T-cell (primary cell): ENCODE measurements around the gene AMDHD1. TPM values are rescaled to one million over a fixed set of nuclear protein-coding genes. Genes with fewer than 3 reads are reported as not detected.

Experiments
- ATAC-seq, 4 experiments: fragments of 200-7000 bp in 3 of 4; fragments of 150-1000 bp in 1 of 4; cut with Tn5 transposase; replicated peaks in 1 of 4; 1 replicate in 3 of 4; 2 replicates in 1 of 4; pipeline ENCODE4 v1.10.0; 2021; ENCODE audit warnings: moderate library complexity in 3 of 4, mild to moderate bottlenecking in 2 of 4, moderate number of reproducible peaks in 1 of 4
- CTCF ChIA-PET, 2 donors: fragments of 300-600 bp; sonication (Branson Sonifier 250); formaldehyde crosslinking; loops; one replicate each; lab custom pipeline; 2022; ENCODE audit warnings: antibody characterized with exemption in 2 of 2; lab: Charles Lee
- POLR2A ChIA-PET, 2 donors: fragments of 300-600 bp; sonication (Branson Sonifier 250); formaldehyde crosslinking; loops; one replicate each; lab custom pipeline; 2022; ENCODE audit warnings: antibody characterized with exemption in 2 of 2; lab: Charles Lee
- DNase-seq, 35 experiments: peaks; one replicate each; pipeline versions ENCODE4 v3.0.0 to v3.0.0-alpha.2; 2013 to 2023
- H3K27ac ChIP-seq: one replicate; pipeline ENCODE4 v1.5.1; 2013; ENCODE audit warnings: low read length
- H3K27me3 ChIP-seq, 2 experiments: replicated peaks in 1 of 2; 1 replicate in 1 of 2; 2 replicates in 1 of 2; pipeline versions ENCODE4 v1.6.1 to v1.7.0; 2013; ENCODE audit warnings: low read length in 1 of 2, mixed read lengths in 1 of 2; ENCODE audit not compliant: control insufficient read depth in 2 of 2, insufficient read depth in 2 of 2; ENCODE audit errors: extremely low read depth in 1 of 2
- H3K36me3 ChIP-seq, 2 donors: 1 replicate in 1 of 2; 2 replicates in 1 of 2; pipeline versions ENCODE4 v1.6.1 to v1.7.0; 2013; ENCODE audit warnings: low read length in 1 of 2; ENCODE audit not compliant: control insufficient read depth in 2 of 2, insufficient read depth in 1 of 2; ENCODE audit errors: extremely low read depth in 1 of 2
- H3K4me1 ChIP-seq, 2 experiments: 1 replicate in 1 of 2; 2 replicates in 1 of 2; pipeline versions ENCODE4 v1.6.1 to v1.7.0; 2013; ENCODE audit warnings: low read length in 2 of 2, mixed read lengths in 1 of 2; ENCODE audit not compliant: insufficient read depth in 2 of 2, control insufficient read depth in 1 of 2; ENCODE audit errors: extremely low read depth in 1 of 2
- H3K4me3 ChIP-seq, 2 donors: 1 replicate in 1 of 2; 2 replicates in 1 of 2; pipeline versions ENCODE4 v1.5.1 to v1.7.0; 2013; ENCODE audit warnings: mild to moderate bottlenecking in 2 of 2, low read length in 1 of 2, moderate library complexity in 1 of 2; ENCODE audit not compliant: control insufficient read depth in 1 of 2; ENCODE audit errors: extremely low read depth in 1 of 2
- H3K9me3 ChIP-seq: 2 replicates; pipeline ENCODE4 v1.7.0; 2013
- H3K27ac Mint-ChIP-seq, 2 donors: one replicate each; pipeline ENCODE4 v1.8.0; 2020 to 2021; ENCODE audit warnings: mild to moderate bottlenecking in 2 of 2, mixed read lengths in 2 of 2
- H3K27me3 Mint-ChIP-seq, 2 donors: one replicate each; pipeline ENCODE4 v1.8.0; 2021 to 2022; ENCODE audit warnings: mixed read lengths in 2 of 2
- H3K36me3 Mint-ChIP-seq: one replicate; pipeline ENCODE4 v1.8.0; 2021; ENCODE audit warnings: mixed read lengths
- H3K4me1 Mint-ChIP-seq, 3 donors: one replicate each; pipeline ENCODE4 v1.8.0; 2020 to 2022; ENCODE audit warnings: mixed read lengths in 3 of 3, mild to moderate bottlenecking in 1 of 3
- H3K4me3 Mint-ChIP-seq, 3 donors: one replicate each; pipeline ENCODE4 v1.8.0; 2020 to 2022; ENCODE audit warnings: mild to moderate bottlenecking in 3 of 3, mixed read lengths in 3 of 3, moderate library complexity in 3 of 3
- H3K9me3 Mint-ChIP-seq, 3 donors: one replicate each; pipeline ENCODE4 v1.8.0; 2020 to 2022; ENCODE audit warnings: mixed read lengths in 3 of 3
- WGBS: methylation state at CpG from one replicate; pipeline ENCODE4 v1.1.5; 2013; ENCODE audit warnings: missing lambda C conversion rate; ENCODE audit not compliant: insufficient coverage; 5-methylcytosine and 5-hydroxymethylcytosine counted together
- total RNA-seq, 35 experiments: library from RNA in 6 of 35; stranded (reverse) in 6 of 35; fragments of 120-200 nt in 1 of 35; gene quantifications; one replicate each; pipeline versions ENCODE4 v1.2.1 to v1.2.4 and lab custom pipeline; 2013 to 2026

Gene AMDHD1
- total RNA-seq, 5 donors from 2014 or later (not counting 1 experiment from before 2014, with no cell fraction given): 0.40 to 2.6 (median 1.2) TPM

DNA sequence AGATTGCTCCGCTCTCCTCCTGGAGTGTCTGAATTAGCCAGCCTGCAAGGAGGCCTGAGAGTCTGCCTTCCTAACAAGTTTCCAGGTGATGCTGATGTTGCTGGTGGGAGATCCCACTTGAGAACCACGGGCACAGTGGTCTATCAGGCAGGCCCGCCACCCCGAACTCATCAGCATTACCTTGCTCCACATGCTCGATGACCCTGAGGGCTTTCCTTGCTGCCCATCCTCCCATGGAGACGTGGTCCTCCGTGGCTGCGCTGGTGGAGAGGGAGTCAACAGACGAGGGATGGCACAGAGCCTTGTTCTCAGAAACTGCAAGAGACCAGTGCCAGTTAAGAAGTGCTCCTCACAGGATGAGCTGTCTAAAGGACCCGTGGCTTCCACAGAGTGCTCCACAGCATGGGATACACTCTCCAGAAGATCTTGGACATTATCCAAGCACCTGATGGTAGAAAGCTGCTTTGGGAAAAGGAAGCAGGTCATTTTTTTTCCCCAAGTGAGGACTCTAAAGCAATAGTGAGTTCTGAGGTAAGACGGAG, 34.7 kb downstream of the AMDHD1 start:
- Histone ChIP-seq H3K4me1 (no peaks in the 10 kb centered on the region), H3K27ac (no peak overlapping the region), H3K4me3 (no peak overlapping the region), H3K36me3 (peaks cover 0 to 3% of the 10 kb centered on the region in 2 donors), H3K27me3 (no peaks in the 10 kb centered on the region), H3K9me3 (no peaks in the 10 kb centered on the region)
- H3K4me1 Mint-ChIP-seq: no peaks in the 10 kb centered on the region
- no peaks in the 10 kb centered on the region for H3K9me3 Mint-ChIP-seq
- no peak overlapping the region for H3K4me3 Mint-ChIP-seq
- WGBS: 91% methylated on average over 8 of the region's 11 CpGs
- ATAC-seq (no peak), DNase-seq (no peak)
- no peak overlapping the region for H3K27ac Mint-ChIP-seq
- POLR2A ChIA-PET: interaction anchor here in 1 of 2 donors (0.6 kb wide), 1 partner anchor 35 kb away, joined by 11 read pairs; the partner anchor contains the start of gene CCDC38
- H3K27me3 Mint-ChIP-seq: no peaks in the 10 kb centered on the region
- H3K36me3 Mint-ChIP-seq: peaks cover 3% of the 10 kb centered on the region
- CTCF ChIA-PET: no interaction called here

DNA sequence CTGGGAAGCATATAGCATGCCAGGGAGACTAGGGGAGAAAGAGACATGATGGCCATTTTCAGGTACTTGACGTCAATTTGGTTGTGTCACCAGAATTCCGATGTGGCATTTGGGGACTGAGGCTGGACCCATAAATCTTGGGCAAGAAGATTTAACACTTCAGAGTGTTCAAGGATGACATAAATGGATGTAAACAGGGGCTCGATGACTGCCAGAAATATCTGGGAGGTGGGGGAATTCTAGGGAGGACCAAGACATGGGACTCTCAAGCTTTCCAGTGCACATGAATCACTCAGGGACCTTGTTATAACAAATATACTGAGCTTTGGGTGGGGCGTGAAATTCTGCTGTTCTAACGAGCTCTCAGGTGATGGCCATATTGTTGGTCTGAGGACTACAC, 35.2 kb downstream of the AMDHD1 start:
- no peaks in the 10 kb centered on the region for H3K4me1 ChIP-seq
- no peak for ATAC-seq
- ChIA-PET CTCF (no interaction called here), POLR2A (no interaction called here)
- H3K27me3 ChIP-seq: no peaks in the 10 kb centered on the region
- DNase-seq: no peak
- Mint-ChIP-seq H3K27me3 (no peaks in the 10 kb centered on the region), H3K27ac (no peak overlapping the region), H3K4me1 (no peaks in the 10 kb centered on the region), H3K36me3 (peaks cover 3% of the 10 kb centered on the region), H3K4me3 (no peak overlapping the region), H3K9me3 (no peaks in the 10 kb centered on the region)
- H3K36me3 ChIP-seq: peaks cover 0 to 3% of the 10 kb centered on the region in 2 donors
- 91% methylated on average over 2 of the region's 5 CpGs for WGBS
- no peak overlapping the region for H3K27ac ChIP-seq
- H3K9me3 ChIP-seq: no peaks in the 10 kb centered on the region
- H3K4me3 ChIP-seq: no peak overlapping the region

DNA sequence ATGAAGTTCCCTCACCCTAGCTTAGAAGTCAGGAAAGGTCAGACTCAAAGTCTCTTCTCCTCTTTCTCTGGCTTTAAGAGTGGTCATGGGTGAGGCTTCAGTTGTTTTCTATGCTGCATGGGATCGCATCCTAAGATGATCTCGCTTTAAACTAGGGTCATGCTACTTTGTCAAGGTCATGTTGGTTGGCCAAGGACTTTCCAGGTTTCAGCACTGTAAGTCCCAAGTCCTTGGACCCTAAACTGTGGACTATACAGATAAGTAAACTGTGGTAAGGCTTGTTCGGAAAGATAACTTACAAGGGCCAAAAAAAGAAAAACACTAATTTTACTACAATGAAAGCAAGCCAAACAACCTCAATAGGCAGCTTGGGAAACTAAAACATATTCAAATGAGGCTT, 35.6 kb downstream of the AMDHD1 start:
- DNase-seq: no peak
- ChIA-PET CTCF (no interaction called here), POLR2A (no interaction called here)
- Mint-ChIP-seq H3K36me3 (peaks cover 3% of the 10 kb centered on the region), H3K4me1 (no peaks in the 10 kb centered on the region), H3K27me3 (no peaks in the 10 kb centered on the region), H3K9me3 (no peaks in the 10 kb centered on the region), H3K27ac (no peak overlapping the region), H3K4me3 (no peak overlapping the region)
- no peak overlapping the region for H3K27ac ChIP-seq
- no peaks in the 10 kb centered on the region for H3K9me3 ChIP-seq
- 79% methylated on average over 2 of the region's 3 CpGs for WGBS
- H3K4me3 ChIP-seq: no peak overlapping the region
- ATAC-seq: no peak
- H3K36me3 ChIP-seq: peaks cover 0 to 3% of the 10 kb centered on the region in 2 donors
- H3K27me3 ChIP-seq: no peaks in the 10 kb centered on the region
- no peaks in the 10 kb centered on the region for H3K4me1 ChIP-seq

DNA sequence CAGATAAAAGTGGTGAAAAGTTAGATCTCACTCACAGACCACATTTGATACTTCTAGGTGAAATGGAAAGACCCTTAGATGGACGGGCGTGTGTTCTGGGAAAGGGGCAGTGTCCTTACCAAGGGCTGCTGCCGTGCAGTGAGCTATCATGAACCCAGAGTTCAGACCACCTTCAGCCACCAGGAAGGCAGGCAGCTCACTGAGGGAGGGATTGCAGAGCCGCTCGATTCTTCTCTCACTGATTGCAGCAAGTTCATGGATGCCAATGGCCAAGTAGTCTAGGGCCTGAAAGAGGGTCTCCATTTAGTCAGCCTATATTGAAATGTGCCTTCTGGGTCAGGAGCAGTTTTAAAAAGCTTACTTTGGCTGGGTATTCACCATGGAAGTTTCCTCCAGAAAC, 37.3 kb downstream of the AMDHD1 start:
- Histone ChIP-seq H3K9me3 (no peaks in the 10 kb centered on the region), H3K27me3 (no peaks in the 10 kb centered on the region), H3K36me3 (peaks cover 0 to 3% of the 10 kb centered on the region in 2 donors), H3K4me3 (no peak overlapping the region), H3K4me1 (no peaks in the 10 kb centered on the region), H3K27ac (no peak overlapping the region)
- POLR2A ChIA-PET: no interaction called here
- WGBS: 100% methylated on average over 2 of the region's 5 CpGs
- ATAC-seq (no peak), DNase-seq (no peak)
- H3K4me3 Mint-ChIP-seq: no peak overlapping the region
- H3K27ac Mint-ChIP-seq: no peak overlapping the region
- CTCF ChIA-PET: interaction anchor here in 1 of 2 donors (1.3 kb wide), 1 partner anchor 18 kb away, joined by 3 read pairs; no protein-coding TSS in a partner anchor
- H3K4me1 Mint-ChIP-seq: no peaks in the 10 kb centered on the region
- H3K27me3 Mint-ChIP-seq: no peaks in the 10 kb centered on the region
- H3K36me3 Mint-ChIP-seq: peaks cover 3% of the 10 kb centered on the region
- H3K9me3 Mint-ChIP-seq: no peaks in the 10 kb centered on the region

DNA sequence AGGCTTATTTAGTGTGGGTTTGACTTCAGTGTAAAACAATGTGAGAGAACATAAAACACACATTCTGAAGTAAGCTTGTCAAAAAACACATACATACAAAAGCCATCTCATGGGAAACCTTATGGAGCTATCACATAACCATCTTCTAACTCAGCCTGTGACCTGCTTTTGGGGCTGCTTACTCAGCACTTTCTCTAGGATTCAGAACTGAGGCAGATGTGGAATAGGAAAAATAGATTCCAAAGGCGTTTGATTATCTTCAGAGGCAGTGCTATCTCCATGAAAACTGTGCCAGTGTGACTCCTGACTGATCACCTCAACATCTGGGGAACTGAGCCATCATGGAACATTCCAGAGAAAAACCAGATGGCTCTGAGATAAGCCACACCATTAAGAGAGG, 39.5 kb downstream of the AMDHD1 start:
- no peaks in the 10 kb centered on the region for H3K27me3 Mint-ChIP-seq
- WGBS: 83% methylated on average over 1 of the region's 1 CpG
- H3K27me3 ChIP-seq: no peaks in the 10 kb centered on the region
- no peak overlapping the region for H3K4me3 Mint-ChIP-seq
- H3K27ac Mint-ChIP-seq: no peak overlapping the region
- no peaks in the 10 kb centered on the region for H3K4me1 Mint-ChIP-seq
- no peak overlapping the region for H3K4me3 ChIP-seq
- H3K9me3 ChIP-seq: no peaks in the 10 kb centered on the region
- peaks cover 8% of the 10 kb centered on the region for H3K36me3 Mint-ChIP-seq
- ATAC-seq (no peak), DNase-seq (no peak)
- no peaks in the 10 kb centered on the region for H3K36me3 ChIP-seq
- CTCF ChIA-PET: no interaction called here
- H3K27ac ChIP-seq: no peak overlapping the region
- H3K9me3 Mint-ChIP-seq: no peaks in the 10 kb centered on the region
- POLR2A ChIA-PET: no interaction called here
- H3K4me1 ChIP-seq: no peaks in the 10 kb centered on the region

DNA sequence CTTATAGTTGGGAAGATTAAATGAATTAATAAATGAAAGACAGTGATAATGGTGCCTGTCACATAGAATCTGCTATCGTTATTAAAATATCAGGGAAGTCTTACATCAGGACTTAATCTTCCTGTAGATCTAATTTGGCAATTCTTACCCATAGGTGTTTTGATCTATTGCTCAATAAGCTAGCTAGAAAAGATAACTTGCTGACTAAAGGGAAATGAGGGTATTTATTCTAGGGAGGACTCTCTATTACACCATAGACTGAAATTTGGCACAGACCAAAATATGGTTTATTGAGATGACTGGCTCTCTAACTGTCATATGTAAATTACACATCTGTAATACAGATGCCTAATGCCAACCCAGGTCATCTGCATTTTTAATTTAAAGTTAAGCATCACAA, 41.6 kb downstream of the AMDHD1 start:
- H3K4me3 Mint-ChIP-seq: no peak overlapping the region
- Histone ChIP-seq H3K4me1 (no peaks in the 10 kb centered on the region), H3K27me3 (no peaks in the 10 kb centered on the region), H3K9me3 (no peaks in the 10 kb centered on the region), H3K36me3 (no peaks in the 10 kb centered on the region), H3K27ac (no peak overlapping the region), H3K4me3 (no peak overlapping the region)
- no peaks in the 10 kb centered on the region for H3K27me3 Mint-ChIP-seq
- H3K9me3 Mint-ChIP-seq: no peaks in the 10 kb centered on the region
- WGBS: no CpG with 5 or more reads among the region's 1 CpG
- DNase-seq (no peak), ATAC-seq (no peak)
- H3K4me1 Mint-ChIP-seq: no peaks in the 10 kb centered on the region
- peaks cover 8% of the 10 kb centered on the region for H3K36me3 Mint-ChIP-seq
- ChIA-PET POLR2A (no interaction called here), CTCF (no interaction called here)
- no peak overlapping the region for H3K27ac Mint-ChIP-seq
